CD4-positive, alpha-beta T cell treated with Interleukin-17A for 4 hours (primary cell): ENCODE data around the gene INTS6.

ENCODE experiments used
- DNase-seq: peaks from one replicate; pipeline ENCODE4 v3.0.0-alpha.2; 2020; ENCODE audit warnings: mixed read lengths

The INTS6 gene

DNA sequence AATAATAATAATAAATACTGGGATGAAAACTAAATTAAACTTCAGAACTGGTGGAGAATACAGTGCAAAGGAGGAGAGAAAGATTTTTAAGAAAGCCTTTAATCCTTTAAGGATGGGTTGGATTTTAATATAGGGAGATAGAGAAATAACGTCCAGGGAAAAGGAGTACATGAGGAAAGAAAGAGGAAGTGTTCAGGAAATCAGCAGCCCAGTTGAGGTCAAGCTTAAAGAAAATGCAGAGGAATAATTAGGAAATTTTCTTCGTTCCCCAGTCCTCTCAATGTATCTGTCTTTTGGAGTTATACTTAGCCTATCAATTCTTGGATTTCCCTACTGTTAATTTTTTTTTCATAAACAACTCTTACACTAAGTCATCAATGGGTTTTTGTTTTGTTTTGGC lies 47.7 kb downstream of the INTS6 start:
- DNase-seq, result no peak

GRCh38 chr13:51397262-51397941 lies 55.4 kb downstream of the INTS6 start:
- no peak for DNase-seq

GRCh38 chr13:51396352-51396751 lies 56.5 kb downstream of the INTS6 start:
- DNase-seq, result no peak

DNA sequence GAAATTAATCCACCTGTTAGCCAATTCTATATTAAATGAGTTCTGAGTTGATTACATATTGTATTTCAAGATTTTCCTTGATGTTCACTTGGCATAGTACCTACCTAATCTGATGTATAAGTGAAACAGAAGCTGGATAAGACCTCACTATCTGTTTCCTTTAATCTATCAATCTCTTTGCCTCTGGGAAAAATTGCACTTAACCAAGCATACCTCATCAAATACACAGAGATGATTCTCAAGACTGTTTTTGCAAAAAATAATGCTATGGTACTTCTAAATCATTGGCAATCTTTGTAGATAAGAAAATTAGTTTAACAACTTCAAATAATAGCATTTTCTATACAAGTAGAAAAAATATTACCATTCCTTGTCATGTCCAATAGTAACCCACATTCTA lies 58.1 kb downstream of the INTS6 start:
- DNase-seq, result no peak

DNA sequence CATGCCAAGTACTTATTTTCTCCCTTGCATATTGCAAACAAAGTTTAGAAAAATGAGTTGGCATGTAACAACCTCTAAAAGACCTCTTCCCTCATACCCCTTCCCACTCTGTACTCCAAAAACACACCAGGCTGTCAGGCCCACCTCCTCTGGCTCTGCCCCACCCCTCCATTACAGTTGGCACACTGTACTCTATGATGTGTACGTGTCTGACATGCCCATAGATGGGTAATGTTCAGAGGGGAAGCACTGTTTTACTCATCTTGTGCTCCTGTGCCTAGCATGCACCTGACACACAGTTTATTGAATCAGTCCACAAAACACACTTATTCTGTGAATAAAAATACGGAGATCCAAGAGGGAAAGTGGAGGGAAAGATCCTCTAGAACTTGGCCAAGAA lies 67.7 kb downstream of the INTS6 start:
- DNase-seq, result no peak

DNA sequence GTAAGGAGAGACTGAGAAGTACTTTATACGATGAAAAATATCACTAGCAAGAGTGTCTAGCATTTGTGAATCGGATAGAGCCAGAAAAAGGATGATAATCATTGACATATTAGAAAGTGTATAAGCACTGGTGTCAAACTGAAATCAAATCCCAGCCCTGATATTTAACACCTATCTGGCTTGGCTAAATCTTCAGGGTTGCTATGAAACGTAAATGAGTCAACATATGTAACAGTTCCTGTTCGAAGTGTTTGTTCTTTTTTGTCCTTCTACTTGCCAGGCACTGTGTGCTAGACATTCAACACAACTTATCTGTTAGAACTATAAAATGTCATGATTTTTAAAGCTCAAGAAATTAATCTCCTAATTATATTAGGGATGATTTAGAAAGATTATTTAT lies 72.6 kb downstream of the INTS6 start:
- no peak for DNase-seq

DNA sequence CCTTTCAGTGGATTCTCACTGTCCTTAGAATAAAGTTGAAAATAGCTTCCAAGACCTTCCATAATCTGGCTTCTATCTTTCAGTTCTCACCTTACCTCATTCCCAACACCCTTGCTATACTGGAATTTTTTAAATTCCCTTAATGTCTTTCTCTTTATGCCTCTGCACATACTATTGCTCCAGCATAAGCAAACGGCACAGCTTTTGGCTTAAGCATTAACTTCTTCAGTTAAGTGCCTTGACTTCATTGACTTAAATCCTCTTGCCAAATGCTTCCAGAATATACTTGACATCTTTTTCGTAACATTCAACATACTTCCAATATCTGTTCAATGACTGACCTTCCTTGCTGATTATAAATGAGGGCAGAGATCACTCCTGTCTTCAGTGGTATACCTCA lies 79.4 kb downstream of the INTS6 start:
- DNase-seq, result no peak

GRCh38 chr13:51371768-51372399 lies 81.0 kb downstream of the INTS6 start:
- DNase-seq, result no peak

- DNase-seq, result no peak
Measured at GRCh38 chr13:51370811-51371210, 82.0 kb downstream of the INTS6 start.

DNA sequence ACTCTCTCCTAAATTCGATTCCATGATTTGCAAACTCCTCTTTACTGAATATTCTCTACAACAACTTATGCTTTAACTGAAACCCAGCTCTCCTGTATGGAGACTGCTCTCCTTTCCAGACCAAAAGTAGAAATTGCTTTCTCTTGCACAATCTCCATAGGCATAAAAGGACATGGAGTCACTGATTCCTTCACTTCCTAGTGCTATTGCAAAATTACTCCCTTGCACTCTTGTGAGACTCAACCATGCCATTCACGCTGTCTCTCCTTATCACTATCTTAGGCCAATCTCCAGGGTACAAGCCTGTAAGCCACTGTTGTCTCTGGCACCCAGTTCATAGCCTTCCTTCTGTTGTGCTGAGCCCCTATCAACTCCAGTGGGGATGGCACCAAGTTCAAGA lies 82.7 kb downstream of the INTS6 start:
- no peak for DNase-seq

DNA sequence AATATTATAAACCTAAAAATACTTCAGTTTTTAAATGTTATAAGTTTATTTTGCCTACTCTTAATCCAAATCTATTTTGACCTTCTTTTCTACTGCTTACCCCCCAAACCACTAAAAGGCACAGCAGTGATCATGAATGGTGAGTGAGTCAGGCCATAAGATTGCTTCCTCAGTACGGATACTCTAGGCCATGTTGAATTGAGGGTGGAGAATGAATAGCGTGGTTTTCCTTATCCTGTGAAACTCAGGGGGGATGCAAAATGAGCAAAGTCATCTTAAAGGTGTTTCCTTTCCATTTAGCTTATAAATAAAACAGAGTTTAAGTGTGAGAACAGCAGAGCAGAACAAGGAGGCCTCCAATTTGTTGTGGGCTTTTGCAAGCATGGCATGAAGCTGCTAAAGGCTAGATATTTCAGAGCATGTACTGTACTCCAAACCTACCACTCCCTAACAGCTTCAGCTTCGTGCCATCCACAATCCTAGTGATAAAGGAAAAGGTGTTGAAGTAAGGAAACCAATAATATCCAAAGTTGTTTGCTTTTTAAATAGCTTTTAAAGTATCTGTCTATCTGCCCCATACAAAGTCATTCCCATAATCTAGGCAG lies 88.3 kb downstream of the INTS6 start:
- DNase-seq, result no peak

DNA sequence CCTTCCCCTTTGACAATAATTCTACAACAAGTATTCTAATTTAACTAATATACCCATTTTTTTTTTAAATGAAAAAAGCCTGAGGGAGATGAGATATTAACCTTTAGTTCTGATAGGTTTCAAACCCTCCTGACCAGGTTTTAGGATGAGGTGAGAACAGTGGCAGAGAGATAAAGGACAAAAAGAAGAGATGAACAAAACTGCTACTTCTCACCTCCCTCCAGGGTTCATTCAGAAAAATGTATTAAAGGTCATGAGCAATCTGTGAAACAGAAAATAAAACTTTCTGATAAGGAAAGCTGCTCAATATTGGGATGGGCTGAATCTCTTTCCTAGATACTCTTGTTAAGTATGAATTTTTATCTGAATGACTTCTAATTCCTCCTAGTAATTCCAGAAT lies 89.2 kb downstream of the INTS6 start:
- no peak for DNase-seq

DNA sequence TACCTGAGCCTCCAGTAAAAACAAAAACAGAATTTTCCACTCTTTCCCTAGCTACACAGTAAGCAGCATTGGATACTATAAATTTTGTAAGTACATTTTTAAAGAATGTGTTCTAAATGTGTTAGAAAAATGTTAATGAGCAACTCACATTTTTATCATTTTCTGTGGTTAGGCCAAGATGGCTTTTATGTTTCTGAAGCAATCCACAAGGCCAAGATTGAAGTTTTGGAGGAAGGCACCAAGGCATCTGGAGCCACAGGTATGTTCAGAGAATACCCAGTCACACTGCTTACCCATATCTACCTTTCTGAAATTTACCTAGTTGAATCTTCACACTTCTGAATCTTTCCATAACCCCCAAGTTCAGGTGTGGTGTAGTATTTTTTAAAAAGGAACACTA lies 91.7 kb downstream of the INTS6 start:
- DNase-seq, result no peak

GRCh38 chr13:51360489-51360888 lies 92.3 kb downstream of the INTS6 start:
- DNase-seq, result no peak

DNA sequence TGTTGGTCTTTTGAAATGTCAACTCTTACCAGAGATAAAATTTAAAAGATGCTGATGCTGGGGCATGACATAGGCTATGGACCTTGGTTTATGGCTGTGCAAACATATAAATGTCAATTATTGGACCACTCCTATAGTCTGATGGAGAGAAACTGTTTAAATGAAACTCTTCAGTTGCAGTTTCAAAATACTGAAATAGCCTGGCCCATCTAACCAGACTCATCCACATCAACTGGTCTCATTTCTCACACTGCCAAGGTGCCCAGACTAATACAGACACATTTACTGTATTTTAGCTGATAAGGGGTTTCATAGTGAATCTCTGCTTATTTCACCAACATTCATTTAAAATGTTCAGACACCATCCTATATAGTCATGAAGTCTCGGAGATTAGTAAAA lies 93.5 kb downstream of the INTS6 start:
- no peak for DNase-seq

DNA sequence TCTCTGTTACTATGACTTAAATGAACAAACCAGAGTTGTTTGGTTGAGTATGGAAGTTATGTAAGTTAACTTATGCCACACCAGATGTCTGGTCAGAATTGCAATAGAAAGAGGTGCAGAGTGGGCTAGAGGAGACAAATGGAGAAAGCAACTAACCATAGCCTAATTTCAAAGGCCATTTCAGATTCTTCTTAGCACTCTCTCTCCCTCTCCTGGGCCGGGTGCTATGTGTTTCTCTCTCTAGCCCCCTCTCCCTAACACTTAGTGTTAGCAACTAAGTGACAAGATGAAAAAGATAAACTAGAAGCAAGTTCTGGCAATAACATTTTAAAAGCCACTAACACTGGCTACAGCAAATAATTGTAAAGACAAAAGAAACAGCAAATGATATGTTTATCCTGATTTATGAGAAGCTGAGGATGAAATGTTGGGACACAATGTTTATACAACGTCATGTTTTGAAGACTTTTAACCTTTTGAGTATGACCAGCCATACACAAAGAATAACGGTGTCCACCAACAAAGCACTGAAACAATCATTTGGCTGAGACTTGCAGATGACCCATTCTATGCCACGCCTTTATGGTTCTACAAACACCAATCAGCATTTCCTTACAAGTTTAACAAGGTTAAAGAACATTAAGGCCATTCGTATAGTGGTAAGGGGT lies 94.8 kb downstream of the INTS6 start:
- DNase-seq, result no peak

DNA sequence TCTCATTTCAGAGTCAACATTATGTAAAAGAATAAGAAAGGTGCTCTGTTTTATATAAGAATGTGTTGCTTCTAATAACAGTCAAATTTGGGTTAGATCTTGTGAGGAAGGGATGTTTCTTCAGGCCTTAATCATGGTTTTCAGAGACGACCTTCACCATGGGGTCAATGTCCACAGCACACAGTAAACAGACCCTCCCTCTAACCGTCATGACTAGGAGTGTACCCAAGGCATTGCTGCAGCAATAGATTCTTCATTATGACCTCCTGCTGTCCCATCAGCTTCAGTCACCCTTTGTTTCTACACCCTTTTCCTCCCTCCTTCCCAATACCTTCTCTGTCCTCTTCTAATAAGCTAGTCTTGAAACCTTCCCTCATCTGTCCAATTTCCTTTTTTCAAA lies 97.6 kb downstream of the INTS6 start:
- no peak for DNase-seq

DNA sequence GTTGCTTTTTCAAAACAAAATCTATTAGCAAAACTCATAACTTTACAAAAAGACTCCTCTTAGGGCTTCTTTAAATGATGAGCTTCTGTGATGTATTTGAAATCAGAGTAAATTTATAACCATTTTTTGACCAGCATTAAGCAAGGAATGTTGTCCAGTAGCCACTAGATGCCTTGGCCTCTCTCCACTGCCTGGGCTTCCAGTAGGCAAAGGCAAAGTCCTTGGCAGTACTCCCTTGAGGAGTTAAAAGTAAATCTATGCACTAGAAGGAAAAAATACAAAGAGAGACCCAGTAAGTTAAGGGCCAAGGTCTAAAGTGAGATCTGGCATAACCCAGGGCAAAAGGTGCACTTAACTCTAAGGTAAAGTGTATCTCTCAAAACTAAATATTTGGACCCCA lies 103.8 kb downstream of the INTS6 start:
- no peak for DNase-seq

- no peak for DNase-seq
Measured at GRCh38 chr13:51348069-51348967, 104.5 kb downstream of the INTS6 start.

GRCh38 chr13:51347099-51347498 lies 105.7 kb downstream of the INTS6 start:
- DNase-seq, result no peak

- DNase-seq, result no peak
Measured at GRCh38 chr13:51346397-51346796, 106.4 kb downstream of the INTS6 start.

- DNase-seq, result no peak
Measured at GRCh38 chr13:51343475-51343874, 109.4 kb downstream of the INTS6 start.

GRCh38 chr13:51342706-51343105 lies 110.1 kb downstream of the INTS6 start:
- no peak for DNase-seq
